Activated naive CD8-positive, alpha-beta T cell treated with anti-CD3 and anti-CD28 coated beads for 36 hours (primary cell): ENCODE results near the gene AHDC1. TPM values are rescaled to one million over a fixed set of nuclear protein-coding genes. Genes with fewer than 3 reads are reported as not detected.
A peak's percentile ranks its signal among the peaks of the same experiment; 100 is the strongest.

Experiments
- DNase-seq: peaks from one replicate; pipeline ENCODE4 v3.0.0; 2021
- H3K27ac Mint-ChIP-seq: one replicate; pipeline ENCODE4 v1.8.0; 2022; ENCODE audit warnings: mild to moderate bottlenecking, moderate library complexity, mixed read lengths
- H3K27me3 Mint-ChIP-seq: one replicate; pipeline ENCODE4 v1.8.0; 2022; ENCODE audit warnings: mild to moderate bottlenecking, mixed read lengths
- H3K36me3 Mint-ChIP-seq: one replicate; pipeline ENCODE4 v1.8.0; 2021; ENCODE audit warnings: mild to moderate bottlenecking, mixed read lengths
- H3K4me1 Mint-ChIP-seq: one replicate; pipeline ENCODE4 v1.8.0; 2021; ENCODE audit warnings: mixed read lengths
- H3K4me3 Mint-ChIP-seq: one replicate; pipeline ENCODE4 v1.8.0; 2022; ENCODE audit warnings: mild to moderate bottlenecking, moderate library complexity, mixed read lengths
- H3K9me3 Mint-ChIP-seq: one replicate; pipeline ENCODE4 v1.8.0; 2022; ENCODE audit warnings: mixed read lengths
- total RNA-seq, 2 experiments: library from RNA; stranded (reverse); gene quantifications; one replicate each; pipeline ENCODE4 v1.2.3, GENCODE V29; 2021

Gene AHDC1
- total RNA-seq, 2 experiments from 2014 or later = 10.0 to 12.0 TPM

- no peaks in the 10 kb centered on the region for H3K9me3 Mint-ChIP-seq
- H3K27me3 Mint-ChIP-seq = no peaks in the 10 kb centered on the region
- H3K4me1 Mint-ChIP-seq = peaks cover 48% of the 10 kb centered on the region
- peak overlapping the region; percentile 73 for H3K4me3 Mint-ChIP-seq
- no peak overlapping the region for H3K27ac Mint-ChIP-seq
- peak; percentile 74 for DNase-seq
- H3K36me3 Mint-ChIP-seq = peaks cover 12% of the 10 kb centered on the region
Observed at GRCh38 chr1:27527890-27528817, 75.8 kb downstream of the AHDC1 start.

GRCh38 chr1:27527223-27527889 lies 76.6 kb downstream of the AHDC1 start:
- peak overlapping the region; percentile 75 for H3K4me3 Mint-ChIP-seq
- H3K36me3 Mint-ChIP-seq = peaks cover 12% of the 10 kb centered on the region
- no peaks in the 10 kb centered on the region for H3K27me3 Mint-ChIP-seq
- no peaks in the 10 kb centered on the region for H3K9me3 Mint-ChIP-seq
- peak overlapping the region; percentile 79 for H3K27ac Mint-ChIP-seq
- DNase-seq = peak; percentile 49
- peaks cover 45% of the 10 kb centered on the region for H3K4me1 Mint-ChIP-seq

- peak; percentile 50 for DNase-seq
- peaks cover 46% of the 10 kb centered on the region for H3K4me1 Mint-ChIP-seq
- peaks cover 12% of the 10 kb centered on the region for H3K36me3 Mint-ChIP-seq
- H3K27me3 Mint-ChIP-seq = no peaks in the 10 kb centered on the region
- peak overlapping the region; percentile 79 for H3K27ac Mint-ChIP-seq
- H3K4me3 Mint-ChIP-seq = peak overlapping the region; percentile 75
- no peaks in the 10 kb centered on the region for H3K9me3 Mint-ChIP-seq
Observed at GRCh38 chr1:27526569-27527222, 77.2 kb downstream of the AHDC1 start.

DNA sequence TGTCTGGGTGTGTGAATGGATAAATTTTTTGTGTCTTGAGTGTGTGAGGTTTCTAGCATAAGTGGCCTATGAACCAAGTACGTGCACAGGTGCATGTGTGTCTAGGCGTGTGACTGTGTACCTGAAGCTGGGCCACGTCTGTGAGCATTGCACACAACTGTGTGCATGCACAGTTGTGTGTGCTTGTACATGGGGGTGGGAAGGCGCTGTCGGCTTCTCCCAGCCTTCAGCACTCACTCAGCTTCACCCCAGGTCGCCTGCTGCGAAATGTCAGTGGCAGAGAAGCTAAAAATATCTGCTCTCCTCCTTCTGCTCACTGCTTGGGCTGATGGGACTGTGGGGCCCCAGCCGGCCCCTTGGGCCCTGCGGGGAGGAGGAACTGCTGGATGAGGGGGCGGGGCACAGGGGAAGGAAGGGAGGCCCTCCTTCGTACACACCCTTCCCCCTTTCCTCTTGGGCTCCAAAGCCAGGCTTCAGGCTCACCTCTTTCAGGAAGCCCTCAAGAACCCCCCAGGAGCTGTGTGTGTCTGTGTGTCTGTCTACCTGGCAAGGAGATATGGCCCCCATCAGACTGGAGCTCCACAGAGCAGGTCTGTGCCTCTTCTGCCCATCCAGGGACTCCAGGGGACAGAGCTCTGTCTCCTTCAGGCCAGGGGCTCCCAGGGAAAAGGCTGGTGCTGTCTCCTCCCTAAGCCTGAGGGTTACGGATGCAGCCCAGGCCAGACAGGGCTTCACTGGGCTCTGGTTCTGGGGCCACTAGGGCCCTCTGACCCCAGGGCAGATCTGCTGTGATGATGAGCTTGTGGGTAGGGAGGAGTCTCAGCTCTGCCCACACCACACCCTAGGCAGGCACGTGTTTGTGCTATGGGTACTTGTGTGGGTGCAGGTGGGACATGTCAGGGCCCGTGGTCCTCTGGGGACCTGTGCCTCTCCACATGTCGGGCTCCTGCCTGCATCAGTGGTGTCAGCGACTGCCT lies 78.4 kb downstream of the AHDC1 start:
- Mint-ChIP-seq H3K4me3 (peak overlapping the region; percentile 75), H3K36me3 (peaks cover 12% of the 10 kb centered on the region), H3K4me1 (peaks cover 51% of the 10 kb centered on the region), H3K27me3 (no peaks in the 10 kb centered on the region), H3K9me3 (no peaks in the 10 kb centered on the region), H3K27ac (peak overlapping the region; percentile 79)
- peak; percentile 80 for DNase-seq

DNA sequence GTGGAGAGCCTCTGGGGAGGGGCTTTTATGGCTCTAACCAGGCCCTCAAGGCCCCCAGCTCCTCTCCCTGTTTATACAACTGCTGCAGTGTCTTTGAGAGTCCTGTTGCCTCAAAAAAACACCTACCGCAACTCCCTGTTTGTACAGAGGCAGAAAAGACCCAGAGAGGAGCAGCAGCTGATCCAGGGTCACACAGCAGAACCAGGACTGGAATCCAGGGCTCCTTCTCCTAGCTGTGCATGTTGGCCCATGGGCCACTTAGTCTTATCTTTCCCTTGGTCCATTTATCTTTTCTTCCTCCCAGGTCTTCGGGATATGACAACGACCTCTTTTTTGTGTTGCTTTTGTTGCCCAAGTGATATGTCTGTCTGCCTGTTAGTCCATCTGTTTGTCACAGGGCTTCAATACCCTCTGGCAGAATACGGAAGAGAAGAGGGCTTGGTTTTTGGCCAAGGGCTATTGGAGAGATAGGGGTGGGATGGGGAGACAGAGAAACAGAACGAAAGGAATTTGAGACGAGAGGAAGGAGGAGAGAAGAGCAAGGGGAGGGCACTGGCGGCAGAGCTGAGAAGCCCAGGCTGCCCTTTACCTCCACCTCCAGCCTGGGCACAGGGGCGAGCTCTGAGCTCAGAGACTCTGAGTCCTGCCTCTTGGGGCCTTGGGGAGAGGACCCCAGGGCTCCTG lies 80.5 kb downstream of the AHDC1 start:
- no peak for DNase-seq
- H3K27me3 Mint-ChIP-seq = no peaks in the 10 kb centered on the region
- peaks cover 59% of the 10 kb centered on the region for H3K4me1 Mint-ChIP-seq
- peak overlapping the region; percentile 97 for H3K27ac Mint-ChIP-seq
- H3K36me3 Mint-ChIP-seq = peaks cover 12% of the 10 kb centered on the region
- H3K9me3 Mint-ChIP-seq = no peaks in the 10 kb centered on the region
- H3K4me3 Mint-ChIP-seq = peak overlapping the region; percentile 90

DNA sequence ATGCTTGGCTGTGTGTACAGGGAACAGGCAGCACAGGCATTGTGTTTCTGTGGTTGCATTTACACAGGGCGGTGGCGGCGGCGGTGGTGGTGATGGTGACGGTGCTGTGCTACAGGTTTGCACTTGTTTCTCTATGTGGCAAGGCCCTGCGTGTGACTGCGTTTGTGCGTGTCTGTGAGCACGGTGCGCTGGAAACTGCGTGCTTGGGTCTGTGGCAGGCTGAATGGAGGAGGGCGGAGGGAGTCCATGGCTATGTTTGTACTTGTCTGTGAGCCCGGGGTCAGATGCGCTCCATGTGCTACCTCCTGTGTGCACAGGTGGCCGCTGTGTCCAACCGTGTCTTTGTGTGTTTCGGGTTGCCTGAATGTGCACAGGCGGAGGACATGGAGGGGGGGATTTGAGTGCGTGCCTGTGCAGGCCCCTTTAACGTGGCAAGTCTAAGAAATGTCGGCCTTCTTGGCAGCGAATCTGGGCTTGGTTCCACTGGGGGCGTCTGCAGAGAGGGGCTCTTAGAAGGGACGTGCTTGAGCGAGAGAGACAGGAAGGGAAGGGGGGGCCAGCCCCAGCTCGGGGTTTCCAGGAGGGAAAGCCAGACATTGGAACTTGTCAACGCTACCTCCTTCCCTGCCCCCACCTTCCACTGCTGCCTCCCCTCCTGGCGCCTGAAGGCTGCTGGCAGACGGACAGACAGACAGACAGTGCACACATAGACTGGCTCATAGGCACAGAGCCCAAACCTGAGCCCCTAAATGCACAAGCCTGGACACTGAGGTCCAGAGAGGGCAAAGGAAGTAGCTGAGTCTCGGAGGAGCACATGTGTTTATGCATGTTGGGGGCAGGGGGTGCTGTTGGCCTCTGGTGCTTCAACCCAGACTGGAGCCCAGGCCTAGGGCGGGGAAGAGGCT lies 81.3 kb downstream of the AHDC1 start:
- Mint-ChIP-seq H3K4me1 (peaks cover 62% of the 10 kb centered on the region), H3K27ac (peak overlapping the region; percentile 97), H3K27me3 (no peaks in the 10 kb centered on the region), H3K9me3 (no peaks in the 10 kb centered on the region), H3K36me3 (peaks cover 12% of the 10 kb centered on the region), H3K4me3 (peak overlapping the region; percentile 90)
- peak; percentile 77 for DNase-seq

GRCh38 chr1:27521861-27522431 lies 82.0 kb downstream of the AHDC1 start:
- no peaks in the 10 kb centered on the region for H3K9me3 Mint-ChIP-seq
- peak overlapping the region; percentile 97 for H3K27ac Mint-ChIP-seq
- DNase-seq = no peak
- H3K4me1 Mint-ChIP-seq = peaks cover 65% of the 10 kb centered on the region
- peak overlapping the region; percentile 90 for H3K4me3 Mint-ChIP-seq
- H3K27me3 Mint-ChIP-seq = no peaks in the 10 kb centered on the region
- H3K36me3 Mint-ChIP-seq = peaks cover 12% of the 10 kb centered on the region

- peak; percentile 68 for DNase-seq
- Mint-ChIP-seq H3K27ac (peak overlapping the region; percentile 97), H3K27me3 (no peaks in the 10 kb centered on the region), H3K36me3 (peaks cover 8% of the 10 kb centered on the region), H3K4me1 (peaks cover 61% of the 10 kb centered on the region), H3K9me3 (no peaks in the 10 kb centered on the region), H3K4me3 (peak overlapping the region; percentile 90)
Observed at GRCh38 chr1:27521336-27521831, 82.6 kb downstream of the AHDC1 start.

GRCh38 chr1:27520651-27521050 lies 83.3 kb downstream of the AHDC1 start:
- Mint-ChIP-seq H3K4me1 (peaks cover 54% of the 10 kb centered on the region), H3K27ac (peak overlapping the region; percentile 97), H3K27me3 (no peaks in the 10 kb centered on the region), H3K4me3 (peak overlapping the region; percentile 90), H3K9me3 (no peaks in the 10 kb centered on the region), H3K36me3 (peaks cover 3% of the 10 kb centered on the region)
- DNase-seq = no peak

DNA sequence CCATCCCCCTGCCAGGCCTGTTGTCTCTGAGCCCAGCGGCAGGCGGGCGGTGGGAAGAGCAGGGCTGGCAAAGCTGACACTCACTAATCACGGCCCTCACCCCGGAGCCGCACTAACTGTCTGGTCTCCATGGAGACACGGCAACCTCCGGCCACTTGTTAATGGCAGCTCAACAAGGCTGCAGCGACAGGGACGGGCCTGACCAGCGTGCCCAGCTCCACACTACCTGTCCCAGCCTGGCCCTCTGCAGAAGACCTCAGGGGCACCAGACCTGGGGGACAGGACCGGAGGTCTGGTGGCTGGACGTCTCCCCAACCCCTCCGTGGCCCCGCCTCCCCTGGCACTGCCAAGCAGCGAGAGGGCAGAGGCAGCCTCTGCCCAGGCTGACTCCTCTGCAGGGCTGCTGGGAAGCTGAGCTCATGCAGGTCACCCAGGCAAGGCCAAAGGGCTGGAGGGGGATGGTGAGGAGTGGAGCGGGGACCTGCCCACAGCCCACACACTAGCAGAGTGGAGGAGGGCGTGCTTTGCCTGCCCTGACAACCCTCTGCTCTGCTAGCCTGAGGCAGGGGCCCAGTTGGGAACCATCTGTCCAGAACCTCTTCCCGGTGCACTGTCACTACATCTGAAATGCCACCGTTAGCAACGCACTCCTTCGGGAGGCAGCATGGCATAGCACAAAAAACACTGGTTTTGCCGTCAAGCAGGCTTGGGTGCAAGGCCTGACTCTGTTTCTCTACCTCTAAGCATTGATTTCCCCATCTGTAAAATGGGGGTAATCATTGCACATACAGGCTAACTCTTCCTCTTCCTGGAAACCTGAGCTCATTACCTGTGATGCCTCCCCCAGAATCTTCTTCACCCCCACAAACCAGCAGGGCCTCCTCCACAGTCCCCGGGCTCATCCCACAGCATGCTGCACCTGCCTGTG lies 84.3 kb downstream of the AHDC1 start:
- DNase-seq = no peak
- Mint-ChIP-seq H3K36me3 (no peaks in the 10 kb centered on the region), H3K27ac (peak overlapping the region; percentile 97), H3K4me3 (no peak overlapping the region), H3K27me3 (no peaks in the 10 kb centered on the region), H3K9me3 (no peaks in the 10 kb centered on the region), H3K4me1 (peaks cover 47% of the 10 kb centered on the region)

GRCh38 chr1:27518808-27519207 lies 85.1 kb downstream of the AHDC1 start:
- DNase-seq = no peak
- H3K9me3 Mint-ChIP-seq = no peaks in the 10 kb centered on the region
- H3K27me3 Mint-ChIP-seq = no peaks in the 10 kb centered on the region
- H3K4me3 Mint-ChIP-seq = no peak overlapping the region
- H3K36me3 Mint-ChIP-seq = no peaks in the 10 kb centered on the region
- peaks cover 41% of the 10 kb centered on the region for H3K4me1 Mint-ChIP-seq
- no peak overlapping the region for H3K27ac Mint-ChIP-seq
